ENCODE measurements around the gene MCUB. TPM values are rescaled to one million over a fixed set of nuclear protein-coding genes. Genes with fewer than 3 reads are reported as not detected.

Gene MCUB
- total and polyA plus RNA-seq, 2 donors (not counting 3 experiments of a cell fraction or from before 2014, with no cell fraction given) = 32.5 to 53.8 TPM

DNA sequence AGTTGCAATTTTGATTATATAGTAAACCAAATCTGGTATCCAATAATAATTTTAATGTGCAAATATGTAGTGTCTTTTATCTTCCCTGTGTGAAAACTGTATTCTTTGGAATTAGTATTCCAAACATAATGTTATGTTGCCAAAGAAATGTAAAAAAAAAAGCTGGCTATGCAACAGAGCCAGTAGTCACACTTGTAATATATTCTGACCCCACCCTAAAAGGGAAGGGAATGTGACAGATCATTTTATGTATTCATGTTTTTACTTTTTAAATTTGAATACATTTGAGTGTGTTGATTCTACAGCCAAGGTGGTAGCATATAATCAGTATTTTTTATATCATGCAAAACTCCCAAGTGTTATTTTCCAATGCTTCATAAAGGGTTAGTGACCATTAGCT lies 27.9 kb upstream of the MCUB start:
- no TSS peak for BruUV-seq (replicated peaks)

More for the DNA sequence above, 27.9 kb upstream of the MCUB start:
- intact Hi-C loops (cut with micrococcal nuclease) = no loop called here
- POLR2A ChIA-PET = no interaction called here
- no peak overlapping the region for H3K4me2 ChIP-seq (ENCODE audit: insufficient read depth, low read length)
- H3K9me1 ChIP-seq (replicated peaks; ENCODE audit: control insufficient read depth, extremely low read depth, insufficient read depth, low read length) = no peaks in the 10 kb centered on the region
- peaks cover 8 to 25% of the 10 kb centered on the region in 2 experiments for H3K36me3 ChIP-seq (ENCODE audit: control insufficient read depth in 2 of 2, extremely low read depth in 1 of 2, insufficient read depth in 2 of 2, low read length in 2 of 2)
- no peak overlapping the region for H3K4me3 ChIP-seq (replicated peaks in 1 of 3; ENCODE audit: insufficient read depth in 1 of 3, low read depth in 1 of 3, low read length in 3 of 3)
- TF ChIP-seq POLR2A (IDR thresholded peaks at IDR 0.05; ENCODE audit: low read depth, low read length) (no peak), FOS (IDR thresholded peaks at IDR 0.05; ENCODE audit: borderline replicate concordance, insufficient read depth, low read length) (no peak), EZH2 (IDR thresholded peaks at IDR 0.05; ENCODE audit: borderline replicate concordance, low read depth, low read length, severe bottlenecking) (no peak), JUN (IDR thresholded peaks at IDR 0.05; ENCODE audit: borderline replicate concordance, insufficient read depth, insufficient read length, low read depth) (no peak), CTCF (IDR thresholded peaks at IDR 0.05; ENCODE audit: extremely low read depth in 1 of 2, insufficient read depth in 1 of 2, low read depth in 1 of 2, low read length in 2 of 2) (no peak), POLR2AphosphoS5 (IDR thresholded peaks at IDR 0.05; ENCODE audit: insufficient read depth, low read depth, low read length) (no peak), GATA2 (IDR thresholded peaks at IDR 0.05; ENCODE audit: insufficient read depth, insufficient read length, low read depth, low read length) (no peak), MYC (IDR thresholded peaks at IDR 0.05; ENCODE audit: low read depth, low read length) (no peak)
- TF ChIP-seq, protein P1, sequence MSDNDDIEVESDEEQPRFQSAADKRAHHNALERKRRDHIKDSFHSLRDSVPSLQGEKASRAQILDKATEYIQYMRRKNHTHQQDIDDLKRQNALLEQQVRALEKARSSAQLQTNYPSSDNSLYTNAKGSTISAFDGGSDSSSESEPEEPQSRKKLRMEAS (IDR thresholded peaks at IDR 0.05; ENCODE audit: insufficient read depth, insufficient read length) = no peak
- dilution Hi-C loops (cut with MboI; ENCODE audit: extremely low pct_ligation_motif_present, low sequenced_read_pairs) = no loop called here
- no peak overlapping the region for H3K9ac ChIP-seq (replicated peaks; ENCODE audit: extremely low read depth, insufficient read depth, low read length)
- no peak overlapping the region for H2AFZ ChIP-seq (ENCODE audit: low read depth, low read length)
- FAIRE-seq (no peak), DNase-seq (ENCODE audit: low read depth, low spot score) (no peak)
- CTCF ChIA-PET = interaction anchor here (1.5 to 1.7 kb wide), 2 partner anchors 40 to 127 kb away, joined by 4 to 5 read pairs; no protein-coding TSS in a partner anchor
- no peaks in the 10 kb centered on the region for H3K4me1 ChIP-seq (ENCODE audit: control insufficient read depth, extremely low read depth, insufficient read depth, low read length)
- no peak overlapping the region for H3K27ac ChIP-seq (ENCODE audit: insufficient read depth, low read depth, low read length)
- H3K27me3 ChIP-seq (ENCODE audit: control insufficient read depth in 2 of 2, insufficient read depth in 2 of 2, low read length in 2 of 2) = no peaks in the 10 kb centered on the region
- H4K20me1 ChIP-seq (replicated peaks; ENCODE audit: control insufficient read depth, extremely low read depth, insufficient read depth, low read length) = no peaks in the 10 kb centered on the region
- no peaks in the 10 kb centered on the region for H3K79me2 ChIP-seq (ENCODE audit: control insufficient read depth, insufficient read depth, low read length)
- no peaks in the 10 kb centered on the region for H3K9me3 ChIP-seq (replicated peaks; ENCODE audit: control insufficient read depth, insufficient read depth, low read length)

Data from endothelial cell of umbilical vein (primary cell).